WTC11 (cell line): Measurements from ENCODE around the gene WDR62. TPM values are rescaled to one million over a fixed set of nuclear protein-coding genes. Genes with fewer than 3 reads are reported as not detected.

Experiments used
- ATAC-seq: fragments of 200-7000 bp; cut with Tn5 transposase; 2 replicates; pipeline ENCODE4 v1.10.0; 2021; ENCODE audit warnings: mild to moderate bottlenecking, moderate library complexity
- CTCF ChIA-PET: fragments of 300-600 bp; sonication (Branson Sonifier 250); formaldehyde crosslinking; loops from one replicate; lab custom pipeline; 2021; ENCODE audit warnings: antibody characterized with exemption; lab: Charles Lee
- POLR2A ChIA-PET: fragments of 350-600 bp; sonication (Branson Sonifier 250); formaldehyde crosslinking; loops from one replicate; lab custom pipeline; 2021; ENCODE audit warnings: antibody characterized with exemption; lab: Charles Lee
- DNase-seq: peaks from one replicate; pipeline ENCODE4 v3.0.0; 2021; ENCODE audit warnings: low spot score
- H3K27ac Mint-ChIP-seq: 2 replicates; pipeline ENCODE4 v1.8.0; 2021; ENCODE audit warnings: mixed read lengths
- H3K27me3 Mint-ChIP-seq: 2 replicates; pipeline ENCODE4 v1.8.0; 2021; ENCODE audit warnings: low read depth, mild to moderate bottlenecking, moderate library complexity, mixed read lengths
- H3K36me3 Mint-ChIP-seq: 2 replicates; pipeline ENCODE4 v1.8.0; 2021; ENCODE audit warnings: mixed read lengths
- H3K4me1 Mint-ChIP-seq: 2 replicates; pipeline ENCODE4 v1.8.0; 2022; ENCODE audit warnings: mixed read lengths
- H3K4me3 Mint-ChIP-seq: 2 replicates; pipeline ENCODE4 v1.8.0; 2021; ENCODE audit warnings: mild to moderate bottlenecking, moderate library complexity, mixed read lengths
- H3K9me3 Mint-ChIP-seq: 2 replicates; pipeline ENCODE4 v1.8.0; 2021; ENCODE audit warnings: mixed read lengths
- CREB1 ChIP-seq: sonication (generic); formaldehyde crosslinking; IDR thresholded peaks from 2 replicates; pipeline ENCODE4 v1.8.0; 2023; ENCODE audit warnings: mild to moderate bottlenecking, missing genetic modification reagents
- E2F5 ChIP-seq: sonication (generic); formaldehyde crosslinking; IDR thresholded peaks from 2 replicates; pipeline ENCODE4 v1.8.1; 2022; ENCODE audit warnings: mild to moderate bottlenecking, moderate library complexity, missing genetic modification reagents
- HMGXB4 ChIP-seq: sonication (generic); formaldehyde crosslinking; IDR thresholded peaks from 2 replicates; pipeline ENCODE4 v1.8.1; 2023; ENCODE audit warnings: mild to moderate bottlenecking, moderate library complexity, missing genetic modification reagents
- IRF2 ChIP-seq: sonication (generic); formaldehyde crosslinking; IDR thresholded peaks from 2 replicates; pipeline ENCODE4 v1.8.0; 2022; ENCODE audit warnings: low read depth, missing genetic modification reagents, borderline replicate concordance
- MAX ChIP-seq: sonication (generic); formaldehyde crosslinking; IDR thresholded peaks from 2 replicates; pipeline ENCODE4 v1.8.0; 2022; ENCODE audit warnings: mild to moderate bottlenecking, missing genetic modification reagents
- MLX ChIP-seq: sonication (generic); formaldehyde crosslinking; IDR thresholded peaks from 2 replicates; pipeline ENCODE4 v1.8.1; 2023; ENCODE audit warnings: mild to moderate bottlenecking, missing genetic modification reagents, moderate library complexity
- NFE2L1 ChIP-seq: sonication (generic); formaldehyde crosslinking; IDR thresholded peaks from 2 replicates; pipeline ENCODE4 v1.8.1; 2023; ENCODE audit warnings: missing genetic modification reagents
- NR2C2 ChIP-seq: sonication (generic); formaldehyde crosslinking; IDR thresholded peaks from 2 replicates; pipeline ENCODE4 v1.8.0; 2022; ENCODE audit warnings: mild to moderate bottlenecking, missing genetic modification reagents
- NR3C1 ChIP-seq: sonication (generic); formaldehyde crosslinking; conservative IDR thresholded peaks from 2 replicates; pipeline ENCODE4 v1.8.1; 2023; ENCODE audit warnings: low read depth, mild to moderate bottlenecking, missing genetic modification reagents
- OVOL2 ChIP-seq: fragments of 250-450 bp; sonication (Bioruptor Pico); IDR thresholded peaks from 2 replicates; pipeline ENCODE4 v1.9.0; 2021; ENCODE audit warnings: mild to moderate bottlenecking, borderline replicate concordance
- RORB ChIP-seq: fragments of 250-450 bp; sonication (Bioruptor Pico); IDR thresholded peaks from 2 replicates; pipeline ENCODE4 v1.9.0; 2021; ENCODE audit warnings: mild to moderate bottlenecking
- STAT6 ChIP-seq: sonication (generic); formaldehyde crosslinking; conservative IDR thresholded peaks from 2 replicates; pipeline ENCODE4 v1.8.1; 2023; ENCODE audit warnings: mild to moderate bottlenecking, low read depth, missing genetic modification reagents, moderate library complexity
- ZBTB21 ChIP-seq: sonication (generic); formaldehyde crosslinking; IDR thresholded peaks from 2 replicates; pipeline ENCODE4 v1.8.1; 2023; ENCODE audit warnings: mild to moderate bottlenecking, missing genetic modification reagents, borderline replicate concordance
- ZMAT4 ChIP-seq: fragments of 250-450 bp; sonication (Bioruptor Pico); IDR thresholded peaks from 2 replicates; pipeline ENCODE4 v1.9.0; 2021; ENCODE audit warnings: mild to moderate bottlenecking
- ZNF219 ChIP-seq: sonication (generic); formaldehyde crosslinking; IDR thresholded peaks from 2 replicates; pipeline ENCODE4 v1.8.0; 2023; ENCODE audit warnings: missing genetic modification reagents, mild to moderate bottlenecking, borderline replicate concordance
- ZNF263 ChIP-seq: sonication (generic); formaldehyde crosslinking; IDR thresholded peaks from 2 replicates; pipeline ENCODE4 v1.8.1; 2022; ENCODE audit warnings: low read depth, mild to moderate bottlenecking, moderate library complexity, missing genetic modification reagents
- ZNF281 ChIP-seq: sonication (generic); formaldehyde crosslinking; IDR thresholded peaks from 2 replicates; pipeline ENCODE4 v1.8.0; 2023; ENCODE audit warnings: mild to moderate bottlenecking, missing genetic modification reagents
- ZNF317 ChIP-seq: sonication (generic); formaldehyde crosslinking; IDR thresholded peaks from 2 replicates; pipeline ENCODE4 v1.8.1; 2023; ENCODE audit warnings: low read depth, mild to moderate bottlenecking, moderate library complexity, missing genetic modification reagents, borderline replicate concordance
- ZNF416 ChIP-seq: fragments of 250-450 bp; sonication (Bioruptor Pico); IDR thresholded peaks from 2 replicates; pipeline ENCODE4 v1.9.0; 2021; ENCODE audit warnings: mild to moderate bottlenecking, inconsistent platforms
- ZNF512 ChIP-seq: sonication (generic); formaldehyde crosslinking; IDR thresholded peaks from 2 replicates; pipeline ENCODE4 v1.8.1; 2022; ENCODE audit warnings: missing genetic modification reagents, borderline replicate concordance
- total RNA-seq: library from RNA; stranded (reverse); gene quantifications from 3 replicates; pipeline ENCODE4 v1.2.3, GENCODE V29; 2021

The WDR62 gene
- total RNA-seq, 1 experiment from 2014 or later, result 40.0 TPM

- Mint-ChIP-seq H3K36me3 (peaks cover 30% of the 10 kb centered on the region), H3K4me3 (no peak overlapping the region), H3K4me1 (peaks cover 11% of the 10 kb centered on the region), H3K27me3 (no peaks in the 10 kb centered on the region)
- ATAC-seq (no peak), DNase-seq (no peak)
- CTCF ChIA-PET, result interaction anchor here (0.9 to 1.4 kb wide), 3 partner anchors 30 to 69 kb away, joined by 3 read pairs; partner anchors contain the start of gene ALKBH6
- POLR2A ChIA-PET, result interaction anchor here (0.6 kb wide), 1 partner anchor 57 kb away, joined by 4 read pairs; no protein-coding TSS in a partner anchor
- TF ChIP-seq CREB1, result no peak
- TF ChIP-seq MLX (CRISPR knock-in tag), result no peak
- no peak for TF ChIP-seq NR3C1 (CRISPR knock-in tag)
- TF ChIP-seq NFE2L1, result no peak
- TF ChIP-seq ZNF219 (CRISPR knock-in tag), result no peak
- no peak for TF ChIP-seq E2F5 (CRISPR knock-in tag)
- TF ChIP-seq NR2C2 (CRISPR knock-in tag), result no peak
- TF ChIP-seq, all 79 proteins: peak for 0
- no peak overlapping the region for H3K27ac Mint-ChIP-seq
- H3K9me3 Mint-ChIP-seq, result no peaks in the 10 kb centered on the region
These were observed 4.6 kb downstream of the WDR62 start for GRCh38 chr19:36059180-36059910.

GRCh38 chr19:36060430-36060829 lies 5.7 kb downstream of the WDR62 start:
- ChIA-PET CTCF (interaction anchor here (0.6 to 1.4 kb wide), 4 partner anchors 18 to 83 kb away, joined by 3 read pairs; partner anchors contain the start of gene POLR2I), POLR2A (interaction anchor here (0.6 kb wide), 1 partner anchor 58 kb away, joined by 4 read pairs; no protein-coding TSS in a partner anchor)
- DNase-seq, result peak; percentile 54
- TF ChIP-seq HMGXB4 (CRISPR knock-in tag), result no peak
- TF ChIP-seq RORB, result no peak
- no peak for TF ChIP-seq ZNF317
- no peak for TF ChIP-seq IRF2 (CRISPR knock-in tag)
- Mint-ChIP-seq H3K27me3 (no peaks in the 10 kb centered on the region), H3K4me1 (peaks cover 8% of the 10 kb centered on the region), H3K4me3 (no peak overlapping the region), H3K36me3 (peaks cover 39% of the 10 kb centered on the region), H3K9me3 (no peaks in the 10 kb centered on the region), H3K27ac (no peak overlapping the region)
- peak; percentile 92 for ATAC-seq

GRCh38 chr19:36061367-36061766 lies 6.7 kb downstream of the WDR62 start:
- ChIA-PET CTCF (interaction anchor here (1.4 kb wide), 1 partner anchor 53 kb away, joined by 3 read pairs; the partner anchor contains the start of gene POLR2I), POLR2A (no interaction called here)
- ATAC-seq (no peak), DNase-seq (no peak)
- Mint-ChIP-seq H3K36me3 (peaks cover 48% of the 10 kb centered on the region), H3K27ac (no peak overlapping the region), H3K4me1 (peaks cover 1% of the 10 kb centered on the region), H3K4me3 (no peak overlapping the region), H3K27me3 (no peaks in the 10 kb centered on the region), H3K9me3 (no peaks in the 10 kb centered on the region)
- TF ChIP-seq MAX (CRISPR knock-in tag), result no peak
- no peak for TF ChIP-seq ZNF281 (CRISPR knock-in tag)
- no peak for TF ChIP-seq STAT6 (CRISPR knock-in tag)
- TF ChIP-seq ZMAT4 (CRISPR knock-in tag), result no peak
- no peak for TF ChIP-seq OVOL2 (CRISPR knock-in tag)
- no peak for TF ChIP-seq ZNF263
- no peak for TF ChIP-seq ZBTB21 (CRISPR knock-in tag)
- TF ChIP-seq ZNF512 (CRISPR knock-in tag), result no peak
- TF ChIP-seq ZNF416 (CRISPR knock-in tag), result no peak
